ENCODE results near the gene CRHR1. TPM values are rescaled to one million over a fixed set of nuclear protein-coding genes. Genes with fewer than 3 reads are reported as not detected.

Gene CRHR1
- polyA plus RNA-seq, 3 donors, result not detected

- H3K4me3 ChIP-seq (replicated peaks in 1 of 3; ENCODE audit: low read depth in 2 of 3, low read length in 3 of 3), result no peak overlapping the region
- no peaks in the 10 kb centered on the region for H3K36me3 ChIP-seq (replicated peaks in 1 of 2; ENCODE audit: control insufficient read depth in 1 of 2, insufficient read depth in 2 of 2, low read length in 2 of 2)
- Mint-ChIP-seq H3K4me1 (no peaks in the 10 kb centered on the region), H3K27me3 (ENCODE audit: low read depth in 3 of 3) (peaks cover 0 to 11% (median 3%) of the 10 kb centered on the region in 3 donors), H3K27ac (no peak overlapping the region), H3K9me3 (no peaks in the 10 kb centered on the region), H3K4me3 (no peak overlapping the region), H3K36me3 (no peaks in the 10 kb centered on the region)
- no peak overlapping the region for H2AFZ ChIP-seq (ENCODE audit: insufficient read depth, low read depth, low read length, poor library complexity, severe bottlenecking)
- H4K20me1 ChIP-seq (ENCODE audit: insufficient read depth, low read length), result no peaks in the 10 kb centered on the region
- H3K9me3 ChIP-seq (replicated peaks in 1 of 2; ENCODE audit: control insufficient read depth in 1 of 2, insufficient read depth in 1 of 2, low read length in 2 of 2), result no peaks in the 10 kb centered on the region
- no peaks in the 10 kb centered on the region for H3K79me2 ChIP-seq (ENCODE audit: insufficient read depth, low read length)
- intact Hi-C loops (cut with micrococcal nuclease), result no loop called here
- no peak overlapping the region for H3K9ac ChIP-seq (ENCODE audit: insufficient read depth, low read length, poor library complexity, severe bottlenecking)
- no peak overlapping the region for H3K27ac ChIP-seq (ENCODE audit: low read depth in 1 of 2, low read length in 2 of 2)
- no peaks in the 10 kb centered on the region for H3K27me3 ChIP-seq (ENCODE audit: control insufficient read depth in 2 of 2, insufficient read depth in 2 of 2, low read length in 2 of 2)
- H3K4me2 ChIP-seq (replicated peaks; ENCODE audit: extremely low read depth, low read length, poor library complexity, severe bottlenecking), result no peak overlapping the region
- 94% methylated on average over 2 of the region's 4 CpGs for WGBS (ENCODE audit: insufficient coverage)
- DNase-seq, result no peak
- TF ChIP-seq, protein P1, sequence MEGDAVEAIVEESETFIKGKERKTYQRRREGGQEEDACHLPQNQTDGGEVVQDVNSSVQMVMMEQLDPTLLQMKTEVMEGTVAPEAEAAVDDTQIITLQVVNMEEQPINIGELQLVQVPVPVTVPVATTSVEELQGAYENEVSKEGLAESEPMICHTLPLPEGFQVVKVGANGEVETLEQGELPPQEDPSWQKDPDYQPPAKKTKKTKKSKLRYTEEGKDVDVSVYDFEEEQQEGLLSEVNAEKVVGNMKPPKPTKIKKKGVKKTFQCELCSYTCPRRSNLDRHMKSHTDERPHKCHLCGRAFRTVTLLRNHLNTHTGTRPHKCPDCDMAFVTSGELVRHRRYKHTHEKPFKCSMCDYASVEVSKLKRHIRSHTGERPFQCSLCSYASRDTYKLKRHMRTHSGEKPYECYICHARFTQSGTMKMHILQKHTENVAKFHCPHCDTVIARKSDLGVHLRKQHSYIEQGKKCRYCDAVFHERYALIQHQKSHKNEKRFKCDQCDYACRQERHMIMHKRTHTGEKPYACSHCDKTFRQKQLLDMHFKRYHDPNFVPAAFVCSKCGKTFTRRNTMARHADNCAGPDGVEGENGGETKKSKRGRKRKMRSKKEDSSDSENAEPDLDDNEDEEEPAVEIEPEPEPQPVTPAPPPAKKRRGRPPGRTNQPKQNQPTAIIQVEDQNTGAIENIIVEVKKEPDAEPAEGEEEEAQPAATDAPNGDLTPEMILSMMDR (IDR thresholded peaks at IDR 0.05), result no peak
- H3K4me1 ChIP-seq (ENCODE audit: control insufficient read depth in 1 of 2, insufficient read depth in 2 of 2, low read length in 2 of 2), result no peaks in the 10 kb centered on the region
These were observed 59.6 kb downstream of the CRHR1 start for GRCh38 chr17:45843722-45844121.

GRCh38 chr17:45844695-45845375, 60.7 kb downstream of the CRHR1 start, which contains the start of gene SPPL2C:
Gene SPPL2C, plus strand, starts transcription at chr17:45844881. Its CDS starts 26 bp downstream, at chr17:45844907.
- Histone ChIP-seq H3K9me3 (replicated peaks in 1 of 2; ENCODE audit: control insufficient read depth in 1 of 2, insufficient read depth in 1 of 2, low read length in 2 of 2) (no peaks in the 10 kb centered on the region), H3K27me3 (ENCODE audit: control insufficient read depth in 2 of 2, insufficient read depth in 2 of 2, low read length in 2 of 2) (no peaks in the 10 kb centered on the region), H3K4me3 (replicated peaks in 1 of 3; ENCODE audit: low read depth in 2 of 3, low read length in 3 of 3) (no peak within 1 kb of the TSS), H2AFZ (ENCODE audit: insufficient read depth, low read depth, low read length, poor library complexity, severe bottlenecking) (no peak within 1 kb of the TSS), H3K27ac (ENCODE audit: low read depth in 1 of 2, low read length in 2 of 2) (no peak within 1 kb of the TSS), H3K4me2 (replicated peaks; ENCODE audit: extremely low read depth, low read length, poor library complexity, severe bottlenecking) (no peak within 1 kb of the TSS), H3K79me2 (ENCODE audit: insufficient read depth, low read length) (no peaks in the 10 kb centered on the region), H3K36me3 (replicated peaks in 1 of 2; ENCODE audit: control insufficient read depth in 1 of 2, insufficient read depth in 2 of 2, low read length in 2 of 2) (no peaks in the 10 kb centered on the region), H3K4me1 (ENCODE audit: control insufficient read depth in 1 of 2, insufficient read depth in 2 of 2, low read length in 2 of 2) (no peaks in the 10 kb centered on the region), H3K9ac (ENCODE audit: insufficient read depth, low read length, poor library complexity, severe bottlenecking) (no peak within 1 kb of the TSS), H4K20me1 (ENCODE audit: insufficient read depth, low read length) (no peaks in the 10 kb centered on the region)
- 88% methylated on average over 20 of the region's 25 CpGs for WGBS (ENCODE audit: insufficient coverage)
- Mint-ChIP-seq H3K27ac (no peak within 1 kb of the TSS), H3K36me3 (no peaks in the 10 kb centered on the region), H3K4me1 (no peaks in the 10 kb centered on the region), H3K27me3 (ENCODE audit: low read depth in 3 of 3) (peaks cover 0 to 11% (median 3%) of the 10 kb centered on the region in 3 donors), H3K9me3 (no peaks in the 10 kb centered on the region), H3K4me3 (no peak within 1 kb of the TSS)
- intact Hi-C loops (cut with micrococcal nuclease), result no loop called here
- TF ChIP-seq, protein P1 (IDR thresholded peaks at IDR 0.05), result no peak
- DNase-seq, result no peak

Measured in CD14-positive monocyte (primary cell).